ENCODE data around the gene MICAL3.
"Not testable (repeated sequence)": the region's sequence is repeated elsewhere in the genome, so short reads cannot be mapped to it uniquely, and the experiment has no call there.

The MICAL3 gene

DNA sequence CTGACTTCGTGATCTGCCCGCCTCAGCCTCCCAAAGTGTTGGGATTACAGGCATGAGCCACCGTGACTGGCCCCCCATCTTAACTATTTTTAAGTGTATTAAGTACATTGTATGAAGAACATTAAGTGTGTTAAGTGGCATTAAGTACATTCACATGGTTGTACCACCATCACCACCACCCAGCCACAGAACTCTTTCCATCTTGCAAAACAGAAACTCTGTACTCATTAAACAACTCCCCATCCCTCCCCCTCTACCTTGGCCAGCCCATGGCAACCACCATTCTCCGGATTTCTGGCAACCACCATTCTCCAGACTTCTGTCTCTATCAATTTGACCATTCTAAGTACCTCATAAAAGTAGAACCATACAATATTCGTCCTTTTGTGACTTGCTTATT, 35.6 kb upstream of the MICAL3 start:
- no peak for DNase-seq

DNA sequence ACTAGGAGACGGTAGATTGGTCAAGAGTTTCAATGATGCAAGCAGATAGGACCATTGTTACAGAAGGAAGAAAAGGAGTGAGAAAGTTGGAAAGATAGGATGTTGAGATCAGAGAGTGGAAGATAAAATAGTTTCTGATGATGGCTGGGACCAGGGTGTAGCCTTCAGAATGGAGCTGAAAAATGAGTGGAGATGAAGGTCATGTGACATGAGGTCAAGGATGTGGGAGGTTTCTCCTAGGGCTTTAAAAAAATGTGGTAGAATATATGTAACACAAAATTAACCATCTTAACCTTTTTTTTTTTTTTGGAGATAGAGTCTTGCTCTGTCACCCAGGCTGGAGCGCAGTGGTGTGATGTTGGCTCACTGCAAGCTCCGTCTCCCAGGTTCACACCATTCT, 35.1 kb upstream of the MICAL3 start:
- DNase-seq: no peak

DNA sequence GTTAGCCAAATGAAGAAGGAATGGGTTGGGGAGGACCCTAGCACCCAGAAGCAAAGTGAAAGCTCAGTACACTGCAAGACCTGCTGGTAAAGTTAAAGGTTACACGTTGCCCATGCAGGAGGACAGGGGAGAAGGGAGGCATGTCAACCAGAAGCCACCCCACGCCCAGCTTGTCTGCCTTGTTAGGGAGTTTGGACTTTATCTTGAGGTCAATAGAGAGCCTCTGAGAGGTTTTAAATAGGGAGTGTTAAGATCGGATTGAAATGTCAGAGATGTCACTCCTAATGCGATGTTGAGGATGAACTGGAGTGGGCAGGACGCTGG, 34.7 kb upstream of the MICAL3 start:
- no peak for DNase-seq

DNA sequence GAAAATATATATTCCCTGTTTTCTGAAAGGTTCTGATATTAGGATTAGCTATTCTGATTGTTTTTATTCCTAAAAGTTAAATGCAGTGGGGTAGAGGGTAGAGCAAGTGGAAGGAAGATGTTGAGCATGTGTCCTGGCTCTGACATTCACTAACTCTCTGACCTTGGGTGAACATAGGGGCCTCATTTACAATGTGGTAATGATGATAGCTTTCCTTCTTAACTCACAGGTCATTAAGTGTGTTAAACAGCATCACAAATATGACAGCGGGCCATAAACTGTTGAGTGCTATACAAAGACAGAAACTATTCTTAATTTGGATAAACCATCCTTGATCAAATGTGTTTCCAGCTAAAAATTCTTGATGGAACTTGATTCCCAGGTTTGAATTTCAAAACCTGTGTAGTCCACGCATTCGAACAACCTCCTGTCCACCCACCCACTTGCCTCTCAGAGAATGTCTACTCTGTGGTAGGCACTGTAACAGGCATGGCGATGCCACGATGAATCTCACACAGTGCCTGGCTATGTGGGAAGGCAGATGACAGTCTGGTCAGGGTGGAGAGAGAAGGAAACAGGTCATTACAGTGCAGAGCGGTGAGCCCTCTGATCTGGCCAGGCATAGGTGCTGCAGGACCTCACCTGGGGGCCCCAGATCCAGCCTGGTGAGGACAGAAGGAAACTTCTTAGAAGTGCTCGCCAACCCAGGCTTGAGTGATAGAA, 34.2 kb upstream of the MICAL3 start:
- DNase-seq: no peak

DNA sequence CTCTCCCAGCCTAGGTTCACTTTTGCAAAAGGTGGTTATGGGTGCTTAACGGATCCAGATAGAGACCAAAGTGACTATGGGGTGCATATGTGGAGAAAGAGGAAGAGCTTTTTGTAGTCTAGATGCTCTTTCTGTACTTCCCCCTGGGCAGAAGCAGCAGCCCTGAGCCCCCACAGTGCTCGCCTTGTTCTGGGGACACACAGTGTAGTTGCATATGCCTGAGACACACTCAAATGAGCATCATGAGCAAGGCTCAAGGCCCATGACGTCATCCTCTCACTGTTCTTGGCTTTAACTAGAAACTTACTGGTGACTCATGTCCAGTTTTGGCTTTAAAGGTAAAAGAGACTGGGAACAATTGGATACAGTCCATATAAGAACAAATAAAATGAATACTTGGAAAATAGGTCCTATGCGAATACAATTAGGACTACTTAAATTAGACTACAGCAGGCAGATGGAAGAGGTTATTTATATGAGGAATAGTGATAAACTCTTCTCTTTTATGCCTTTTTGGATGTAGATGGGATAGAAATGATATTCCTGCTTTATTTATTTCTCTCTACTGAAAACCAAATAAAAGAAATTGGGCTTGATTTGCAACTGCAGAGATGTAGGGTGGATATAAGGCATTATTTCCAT, 33.3 kb upstream of the MICAL3 start:
- no peak for DNase-seq

DNA sequence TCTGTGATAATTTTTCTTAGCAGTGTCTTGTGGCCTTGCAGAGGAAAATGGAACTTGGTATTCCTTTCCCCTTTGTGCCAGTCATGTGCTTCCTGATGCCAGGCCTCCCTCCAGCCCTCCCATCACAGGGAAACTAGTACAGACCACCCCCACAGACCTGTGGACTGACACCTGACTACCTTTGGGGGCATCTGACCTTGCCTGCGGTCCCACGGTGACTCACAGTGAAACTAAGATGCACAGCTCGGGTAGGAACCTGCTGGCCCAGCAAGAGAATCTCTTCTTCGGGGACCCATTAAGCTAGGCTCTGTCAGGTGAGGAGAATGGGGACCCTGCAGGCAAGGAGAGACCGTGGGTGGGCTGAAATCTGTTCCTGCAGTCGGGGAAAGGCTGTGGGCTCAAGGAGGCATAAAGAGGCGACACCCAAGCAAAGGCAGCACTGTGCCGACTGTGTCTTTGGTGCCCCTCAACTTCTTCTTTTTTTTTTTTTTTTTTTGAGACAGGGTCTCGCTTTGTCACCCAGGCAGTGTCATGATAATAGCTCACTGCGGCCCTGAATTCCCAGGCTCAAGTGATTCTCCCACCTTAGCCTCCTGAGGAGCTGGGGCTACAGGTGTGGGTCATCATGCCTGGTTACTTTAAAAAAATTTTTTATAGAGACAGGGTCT, 32.6 kb upstream of the MICAL3 start:
- DNase-seq: no peak

DNA sequence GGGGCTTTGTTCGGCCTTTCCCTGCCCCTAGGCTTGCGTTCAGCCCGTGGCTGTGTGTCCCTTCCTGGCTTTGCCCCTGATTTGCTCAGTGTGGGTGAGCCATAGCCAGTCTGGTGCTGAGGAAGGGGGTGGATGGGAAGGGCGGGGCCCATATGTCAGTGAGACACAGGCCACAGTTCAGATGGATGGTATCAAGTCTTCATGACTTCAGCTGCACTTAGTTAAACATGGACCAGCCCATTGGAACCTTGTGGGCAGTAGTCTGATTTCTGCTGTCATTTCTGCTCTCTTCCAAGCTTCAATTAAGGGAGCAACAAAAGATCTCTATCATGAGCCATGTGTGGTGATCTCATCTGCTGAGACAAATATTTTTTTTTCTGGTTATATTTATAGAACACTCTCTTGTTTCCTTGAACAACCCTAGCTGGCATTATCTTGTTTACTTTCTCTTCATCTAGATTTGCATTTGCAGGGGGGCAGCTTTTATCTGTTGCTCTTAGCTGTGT, 31.9 kb upstream of the MICAL3 start:
- DNase-seq: no peak

DNA sequence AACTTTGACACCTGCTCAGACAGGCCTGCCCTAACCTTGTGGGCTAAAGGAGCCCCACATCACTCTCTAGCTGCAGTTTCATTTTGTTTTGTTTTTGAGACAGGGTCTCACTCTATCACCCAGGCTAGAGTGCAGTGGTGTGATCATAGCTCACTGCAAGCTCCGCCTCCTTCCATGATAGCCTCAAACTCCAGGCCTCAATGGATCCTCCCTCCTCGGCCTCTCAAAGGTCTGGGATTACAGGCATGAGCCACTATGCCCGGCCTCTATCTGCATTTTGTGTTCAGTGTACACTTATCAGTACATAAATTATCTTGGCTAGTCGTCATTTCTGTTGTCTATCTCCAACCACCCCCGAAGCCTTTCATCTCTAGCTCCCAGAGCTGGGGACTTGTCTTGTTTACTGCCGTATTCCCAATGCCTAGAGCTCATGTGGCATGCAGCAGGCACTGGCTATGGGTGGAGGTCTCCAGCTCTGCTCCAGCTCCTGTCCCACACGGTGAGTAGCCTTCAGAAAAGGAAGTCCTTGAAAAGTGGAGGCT, 31.3 kb upstream of the MICAL3 start:
- no peak for DNase-seq

DNA sequence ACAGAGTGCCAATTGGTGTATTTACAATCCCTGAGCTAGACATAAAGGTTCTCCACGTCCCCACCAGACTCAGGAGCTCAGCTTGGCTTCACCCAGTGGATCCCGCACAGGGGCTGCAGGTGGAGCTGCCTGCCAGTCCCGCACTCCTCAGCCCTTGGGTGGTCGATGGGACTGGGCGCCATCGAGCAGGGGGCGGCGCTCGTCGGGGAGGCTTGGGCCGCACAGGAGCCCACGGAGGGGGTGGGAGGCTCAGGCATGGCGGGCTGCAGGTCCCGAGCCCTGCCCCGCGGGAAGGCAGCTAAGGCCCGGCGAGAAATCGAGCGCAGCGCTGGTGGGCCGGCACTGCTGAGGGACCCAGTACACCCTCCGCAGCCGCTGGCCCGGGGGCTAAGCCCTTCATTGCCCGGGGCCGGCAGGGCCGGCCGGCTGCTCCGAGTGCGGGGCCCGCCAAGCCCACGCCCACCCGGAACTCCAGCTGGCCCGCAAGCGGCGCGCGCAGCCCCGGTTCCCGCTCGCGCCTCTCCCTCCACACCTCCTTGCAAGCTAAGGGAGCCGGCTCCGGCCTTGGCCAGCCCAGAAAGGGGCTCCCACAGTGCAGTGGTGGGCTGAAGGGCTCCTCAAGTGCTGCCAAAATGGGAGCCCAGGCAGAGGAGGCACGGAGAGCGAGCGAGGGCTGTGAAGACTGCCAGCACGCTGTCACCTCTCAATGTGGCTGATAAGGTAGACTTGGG, 29.0 kb upstream of the MICAL3 start:
- DNase-seq: not testable (repeated sequence)

DNA sequence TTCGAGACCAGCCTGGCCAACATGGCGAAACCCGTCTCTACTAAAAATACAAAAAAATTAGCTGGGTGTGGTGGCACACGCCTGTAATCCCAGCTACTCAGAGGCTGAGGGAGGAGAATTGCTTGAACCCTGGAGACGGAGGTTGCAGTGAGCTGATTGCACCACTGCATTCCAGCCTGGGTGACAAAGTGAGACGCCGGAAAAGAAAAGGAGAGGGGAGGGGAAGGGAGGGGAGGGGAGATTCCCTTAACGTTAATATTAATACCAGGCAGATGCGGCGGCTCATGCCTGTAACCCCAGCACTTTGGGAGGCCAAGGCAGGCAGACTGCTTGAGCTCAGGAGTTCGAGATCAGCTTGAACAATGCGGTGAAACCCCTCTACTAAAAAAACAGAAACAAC, 26.8 kb upstream of the MICAL3 start:
- not testable (repeated sequence) for DNase-seq

DNA sequence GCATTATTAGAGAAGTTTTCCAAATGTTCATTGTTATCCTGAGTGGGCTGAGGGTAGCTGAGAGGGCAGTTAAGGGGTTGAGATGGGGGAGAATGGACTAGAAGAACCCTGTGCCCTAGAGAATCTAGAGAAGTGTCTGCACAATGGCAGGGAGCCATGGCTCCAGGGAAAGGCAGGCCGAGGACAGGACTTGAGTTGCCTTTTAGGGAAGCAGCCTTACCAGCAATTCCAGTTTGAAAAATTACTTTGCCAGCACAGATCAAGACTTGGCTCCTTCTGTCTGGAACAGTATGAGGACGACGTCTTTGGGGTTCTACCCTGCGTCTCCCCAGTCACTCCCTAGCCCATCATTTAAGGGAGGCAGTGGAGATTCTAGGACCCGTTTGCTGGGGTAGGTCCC, 25.7 kb upstream of the MICAL3 start:
- no peak for DNase-seq

DNA sequence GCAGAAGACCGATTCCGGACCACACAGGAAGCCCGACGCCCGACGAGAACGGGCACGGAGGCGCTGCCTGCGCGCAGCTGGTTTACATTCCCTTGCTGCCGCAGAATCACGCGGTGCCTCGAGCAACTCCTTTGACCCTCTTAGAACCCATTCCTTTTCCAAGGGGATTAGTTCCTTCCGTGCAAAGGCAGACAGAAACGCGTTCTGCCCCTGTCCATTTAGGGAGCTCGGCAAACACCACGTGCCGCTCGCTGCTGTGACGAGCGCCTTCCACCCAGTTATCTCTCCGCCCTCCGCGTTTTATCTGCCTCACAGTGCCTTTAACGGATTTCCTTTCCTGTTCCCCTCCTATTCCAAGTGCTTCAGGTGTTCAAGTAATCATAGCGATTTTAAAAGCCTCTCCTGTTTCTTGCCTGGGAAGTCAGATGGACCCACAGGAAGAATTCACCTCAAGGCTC, 24.1 kb upstream of the MICAL3 start:
- DNase-seq: no peak

DNA sequence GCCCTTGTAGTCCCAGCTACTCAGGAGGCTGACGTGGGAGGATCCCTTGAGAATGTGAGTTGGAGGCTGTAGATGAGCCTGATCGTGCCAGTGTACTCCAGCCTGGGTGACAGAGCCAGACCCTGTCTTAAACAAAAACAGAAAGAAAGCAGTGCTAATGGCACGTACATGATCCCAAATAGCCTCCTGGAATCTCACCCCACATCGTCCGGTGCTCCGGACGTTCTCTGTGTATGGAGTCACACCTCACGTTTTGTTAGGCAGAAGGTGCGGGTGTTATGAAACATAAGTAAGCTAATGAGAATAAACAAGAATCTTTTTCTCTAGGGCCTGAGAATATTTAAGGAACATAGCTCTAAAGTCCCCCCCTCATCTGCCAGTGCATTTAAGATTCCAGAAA, 23.7 kb upstream of the MICAL3 start:
- DNase-seq: no peak

DNA sequence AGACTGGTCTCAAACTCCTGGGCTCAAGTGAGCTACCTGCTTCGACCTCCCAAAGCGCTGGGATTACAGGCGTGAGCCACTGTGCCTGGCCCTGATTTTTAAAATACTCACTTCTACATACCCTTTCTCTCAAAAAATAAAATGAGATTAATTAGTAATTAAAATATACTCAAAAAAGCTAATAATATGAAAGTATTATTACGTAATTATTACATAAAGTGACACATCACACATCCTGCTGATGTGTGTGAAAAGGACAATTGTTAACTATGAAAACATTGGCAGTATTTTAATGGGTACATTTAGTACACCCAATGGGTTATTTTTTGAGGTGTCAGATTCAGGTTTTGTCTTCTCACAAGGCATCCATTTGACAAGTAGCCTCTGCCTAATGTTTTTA, 21.4 kb upstream of the MICAL3 start:
- no peak for DNase-seq

DNA sequence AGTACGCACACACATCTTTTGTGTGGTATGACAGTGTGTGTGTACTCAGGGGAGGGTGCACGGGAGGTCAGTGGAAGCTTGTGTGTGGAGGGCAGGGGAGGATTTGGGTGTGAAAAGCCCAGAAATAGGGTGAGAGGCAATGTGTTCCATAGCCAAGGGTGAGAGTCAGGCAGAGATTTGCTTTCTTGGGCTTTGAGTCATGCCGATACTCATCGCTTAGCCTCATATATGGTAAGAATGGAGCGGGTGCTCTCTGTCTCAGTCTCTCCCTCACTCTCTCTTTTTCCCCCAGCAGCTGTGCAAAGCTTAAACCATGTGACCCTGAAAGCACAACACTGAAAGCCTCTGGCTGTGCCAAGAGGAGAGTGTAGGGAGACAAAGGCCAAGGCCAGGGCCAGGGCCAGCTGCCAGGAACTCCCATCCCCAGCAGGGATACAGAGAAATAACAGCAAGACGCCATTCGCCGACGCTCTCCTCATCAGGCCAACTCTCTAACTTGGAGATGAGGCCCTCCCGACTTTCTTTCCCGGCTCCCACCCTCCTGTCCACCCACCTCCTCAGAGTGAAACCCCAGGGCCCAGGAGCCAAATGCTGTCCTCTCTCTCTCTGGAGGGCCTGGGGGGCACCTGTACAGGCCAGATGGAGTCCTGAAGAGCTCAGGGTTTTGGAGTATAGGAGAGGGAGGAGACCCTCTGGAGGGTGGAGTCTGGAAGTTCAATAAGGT, 20.3 kb upstream of the MICAL3 start:
- DNase-seq: no peak

DNA sequence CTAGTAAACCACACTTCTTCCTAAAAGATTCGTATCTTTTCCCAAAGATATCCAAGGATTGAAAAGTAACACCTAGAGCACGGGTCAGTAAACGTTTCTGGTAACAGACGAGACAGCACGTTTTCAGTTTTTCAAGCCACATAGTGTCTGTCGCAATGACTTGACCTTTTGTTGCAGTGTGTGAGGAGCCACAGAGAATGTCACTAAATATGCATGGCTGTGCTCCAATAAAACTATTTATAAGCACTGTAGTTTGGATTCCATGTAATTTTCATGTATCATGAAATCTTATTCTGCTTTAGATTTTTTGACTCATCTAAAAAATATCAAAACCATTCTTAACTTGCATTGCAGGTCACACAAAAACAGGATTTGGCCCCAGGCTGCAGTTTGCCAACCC, 18.3 kb upstream of the MICAL3 start:
- DNase-seq: no peak

DNA sequence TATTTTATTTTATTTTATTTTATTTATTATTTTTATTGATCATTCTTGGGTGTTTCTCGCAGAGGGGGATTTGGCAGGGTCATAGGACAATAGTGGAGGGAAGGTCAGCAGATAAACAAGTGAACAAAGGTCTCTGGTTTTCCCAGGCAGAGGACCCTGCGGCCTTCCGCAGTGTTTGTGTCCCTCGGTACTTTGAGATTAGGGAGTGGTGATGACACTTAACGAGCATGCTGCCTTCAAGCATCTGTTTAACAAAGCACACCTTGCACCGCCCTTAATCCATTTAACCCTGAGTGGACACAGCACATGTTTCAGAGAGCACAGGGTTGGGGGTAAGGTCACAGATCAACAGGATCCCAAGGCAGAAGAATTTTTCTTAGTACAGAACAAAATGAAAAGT, 16.5 kb upstream of the MICAL3 start:
- not testable (repeated sequence) for DNase-seq

DNA sequence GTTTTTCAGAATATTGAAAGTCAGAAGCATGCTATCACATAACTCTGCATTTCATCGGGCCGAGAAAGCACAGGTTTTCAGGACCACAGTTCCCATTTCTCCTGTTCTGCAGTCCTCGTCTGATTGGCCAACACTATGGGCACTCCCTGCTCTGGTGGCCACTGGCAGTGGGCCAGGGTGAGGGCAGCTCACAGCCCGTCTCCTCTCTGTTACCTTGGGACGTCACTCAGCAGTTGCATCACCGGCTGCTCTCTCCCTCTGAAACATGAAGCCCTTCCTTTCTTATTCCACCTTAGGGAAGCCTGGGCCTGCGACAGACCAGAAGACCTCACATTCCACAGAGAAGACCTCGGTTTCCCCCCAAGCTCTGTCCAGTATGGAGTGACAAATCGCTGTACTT, 11.4 kb upstream of the MICAL3 start:
- no peak for DNase-seq

DNA sequence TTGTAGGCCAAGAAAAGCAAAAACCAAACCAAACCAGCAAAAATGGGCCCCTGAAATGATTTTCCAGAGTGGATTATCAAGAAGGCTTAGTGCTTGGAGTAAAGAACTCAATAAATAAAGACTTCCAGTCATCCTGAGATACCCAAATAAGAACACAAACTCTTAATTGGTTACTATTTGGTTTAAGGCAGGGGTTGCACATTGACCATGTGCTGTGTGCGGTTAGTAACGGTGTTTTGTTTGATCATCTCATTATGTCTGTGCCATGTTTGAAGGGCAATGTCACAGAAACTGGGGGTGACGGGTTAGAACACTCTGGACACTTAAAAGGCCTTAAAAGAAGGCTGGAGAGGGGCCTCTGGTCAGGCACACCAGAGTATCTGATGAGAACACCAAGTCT, 9.7 kb upstream of the MICAL3 start:
- no peak for DNase-seq

DNA sequence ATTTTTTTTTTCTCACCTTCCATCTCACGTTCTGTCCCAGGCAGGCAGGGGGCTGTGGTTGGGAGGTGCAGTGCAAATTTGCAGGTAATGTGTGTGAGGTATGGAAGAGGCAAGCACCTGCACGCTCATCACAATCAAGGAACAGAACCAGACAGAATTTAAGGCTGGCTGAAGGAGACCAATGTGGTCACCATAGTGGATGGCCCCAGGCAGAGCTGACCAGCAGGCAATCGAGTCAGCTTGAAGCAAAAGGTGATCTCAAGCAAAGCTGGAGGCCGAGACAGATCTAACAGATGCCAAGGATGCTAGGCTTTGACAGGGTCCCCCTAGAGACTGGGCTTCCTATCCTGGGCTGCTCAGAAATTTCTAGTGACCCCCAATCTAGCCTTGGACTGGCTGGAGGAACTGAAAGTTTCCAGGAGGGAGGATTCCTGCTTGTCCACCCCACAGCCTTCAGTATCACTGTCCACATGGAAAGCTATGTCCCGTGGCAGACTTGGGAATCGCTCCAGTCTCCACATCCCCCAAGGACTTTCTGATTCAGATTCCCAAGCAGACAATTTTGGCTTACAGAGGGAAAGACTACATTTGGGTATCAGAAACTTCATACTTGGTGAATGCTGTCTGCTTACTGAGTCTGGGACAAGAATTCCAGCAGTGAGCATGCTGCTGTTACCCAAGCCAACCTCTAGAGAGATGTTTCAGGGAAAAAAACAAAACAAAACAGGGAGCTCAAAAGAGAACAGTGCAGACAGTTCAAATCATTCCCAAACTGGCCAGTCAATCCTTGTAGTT, 9.0 kb upstream of the MICAL3 start:
- DNase-seq: no peak

DNA sequence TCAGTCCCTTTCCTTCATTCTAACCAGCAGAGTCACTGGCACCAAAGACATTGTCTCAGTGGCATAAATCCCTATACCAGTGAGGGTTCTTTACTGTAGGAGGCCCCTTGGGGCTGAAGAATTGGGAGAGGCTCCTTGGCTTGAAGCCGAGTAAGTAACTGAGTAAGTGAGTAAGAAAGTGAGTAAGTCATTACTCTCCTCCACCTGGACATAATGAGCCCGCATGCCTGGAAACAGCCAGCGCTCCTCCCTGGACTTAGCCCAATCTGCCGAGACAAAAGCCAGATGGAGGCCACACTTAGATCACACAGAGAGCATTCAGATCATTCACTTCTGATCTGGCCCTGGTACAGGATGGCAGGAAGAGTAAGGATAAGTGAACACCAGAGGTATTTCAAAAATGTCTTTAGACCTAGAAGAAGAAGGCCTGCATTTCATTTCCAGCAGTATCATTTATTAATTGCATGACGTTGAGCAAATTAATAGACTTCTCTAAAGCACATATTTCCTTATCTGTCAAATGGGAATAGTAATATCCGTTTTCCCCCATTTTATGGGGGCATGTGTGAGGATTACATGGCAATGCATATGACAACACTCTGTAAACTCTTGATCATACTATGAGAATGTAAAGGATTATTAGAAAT, 8.2 kb upstream of the MICAL3 start:
- DNase-seq: no peak

All from CD4-positive, alpha-beta T cell treated with Interleukin-12 subunit alpha and Interleukin-12 subunit beta, for 1 hour (primary cell).